C4-2B (cell line): ENCODE results near the gene RPS3.

Source experiments
- CTCF ChIP-seq: fragments of 450-650 bp; conservative IDR thresholded peaks from 2 replicates; pipeline ENCODE4 v1.5.1; 2017; ENCODE audit warnings: mild to moderate bottlenecking
- ZFX ChIP-seq: fragments of 450-650 bp; IDR thresholded peaks from 2 replicates; pipeline ENCODE4 v1.6.1; 2017

- TF ChIP-seq CTCF: no peak
- TF ChIP-seq ZFX: no peak
Measured at GRCh38 chr11:75422248-75423231, 23.2 kb downstream of the RPS3 start.
